ENCODE measurements around the gene PER2. TPM values are rescaled to one million over a fixed set of nuclear protein-coding genes. Genes with fewer than 3 reads are reported as not detected.
A peak's percentile ranks its signal among the peaks of the same experiment; 100 is the strongest.

PER2 gene
- total and polyA plus RNA-seq, 8 donors, result 7.7 to 14.2 (median 8.8) TPM

DNA sequence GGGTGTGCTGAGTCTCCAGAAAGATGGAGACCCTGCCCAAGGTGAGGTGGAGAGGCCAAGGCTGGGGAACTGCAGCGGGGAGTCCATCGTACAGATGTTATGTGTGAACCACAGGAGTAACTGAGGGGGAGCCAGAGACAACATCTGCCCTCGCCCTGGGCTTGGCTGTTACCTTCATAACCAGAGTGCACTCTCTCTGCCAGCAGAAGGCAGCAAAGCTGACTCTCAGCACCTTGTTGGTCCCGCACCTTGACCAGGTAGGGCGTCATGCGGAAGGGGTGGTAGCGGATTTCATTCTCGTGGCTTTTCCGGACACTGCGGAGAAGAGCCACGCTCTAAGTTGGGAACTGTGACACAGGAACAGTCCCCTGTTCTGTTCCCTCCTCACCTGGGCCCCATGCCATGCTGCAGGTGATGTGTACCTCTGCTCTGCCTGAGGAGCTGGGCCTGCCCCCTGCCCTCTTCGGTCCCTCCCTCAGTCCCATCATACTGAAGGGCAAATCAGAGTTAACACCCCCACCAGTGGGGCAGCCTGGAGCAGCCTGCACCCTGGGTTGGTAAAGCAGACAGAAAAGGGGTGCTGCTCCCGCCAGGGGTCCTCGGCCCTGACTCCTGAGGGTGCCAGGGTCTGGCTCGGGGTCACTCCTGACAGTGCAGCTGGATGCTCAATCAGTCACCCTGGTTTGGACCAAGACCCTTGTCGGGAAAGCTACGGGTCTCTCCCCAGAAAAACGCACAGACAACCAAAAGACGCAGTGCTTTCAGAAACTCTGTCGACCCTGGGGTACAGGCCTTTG is 20.3 kb downstream of the PER2 start:
- ATAC-seq, result no peak
- peak in 1 of 4 donors; percentile 43 for DNase-seq
- H3K4me1 ChIP-seq, result peaks cover 10 to 27% of the 10 kb centered on the region in 2 donors
- no peaks in the 10 kb centered on the region for H3K9me3 ChIP-seq
- H3K4me3 ChIP-seq, result no peak overlapping the region
- H3K36me3 ChIP-seq, result peaks cover 0 to 62% of the 10 kb centered on the region in 2 donors
- no peaks in the 10 kb centered on the region for H3K27me3 ChIP-seq
- intact Hi-C loops (cut with DNase I), result loop anchor here in 1 of 2 donors (10.0 kb wide), 1 partner anchor 413 kb away; the partner anchor contains the start of gene RAMP1
- no peak overlapping the region for H3K27ac ChIP-seq
- TF ChIP-seq, protein P1, sequence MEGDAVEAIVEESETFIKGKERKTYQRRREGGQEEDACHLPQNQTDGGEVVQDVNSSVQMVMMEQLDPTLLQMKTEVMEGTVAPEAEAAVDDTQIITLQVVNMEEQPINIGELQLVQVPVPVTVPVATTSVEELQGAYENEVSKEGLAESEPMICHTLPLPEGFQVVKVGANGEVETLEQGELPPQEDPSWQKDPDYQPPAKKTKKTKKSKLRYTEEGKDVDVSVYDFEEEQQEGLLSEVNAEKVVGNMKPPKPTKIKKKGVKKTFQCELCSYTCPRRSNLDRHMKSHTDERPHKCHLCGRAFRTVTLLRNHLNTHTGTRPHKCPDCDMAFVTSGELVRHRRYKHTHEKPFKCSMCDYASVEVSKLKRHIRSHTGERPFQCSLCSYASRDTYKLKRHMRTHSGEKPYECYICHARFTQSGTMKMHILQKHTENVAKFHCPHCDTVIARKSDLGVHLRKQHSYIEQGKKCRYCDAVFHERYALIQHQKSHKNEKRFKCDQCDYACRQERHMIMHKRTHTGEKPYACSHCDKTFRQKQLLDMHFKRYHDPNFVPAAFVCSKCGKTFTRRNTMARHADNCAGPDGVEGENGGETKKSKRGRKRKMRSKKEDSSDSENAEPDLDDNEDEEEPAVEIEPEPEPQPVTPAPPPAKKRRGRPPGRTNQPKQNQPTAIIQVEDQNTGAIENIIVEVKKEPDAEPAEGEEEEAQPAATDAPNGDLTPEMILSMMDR (IDR thresholded peaks at IDR 0.05), result no peak

DNA sequence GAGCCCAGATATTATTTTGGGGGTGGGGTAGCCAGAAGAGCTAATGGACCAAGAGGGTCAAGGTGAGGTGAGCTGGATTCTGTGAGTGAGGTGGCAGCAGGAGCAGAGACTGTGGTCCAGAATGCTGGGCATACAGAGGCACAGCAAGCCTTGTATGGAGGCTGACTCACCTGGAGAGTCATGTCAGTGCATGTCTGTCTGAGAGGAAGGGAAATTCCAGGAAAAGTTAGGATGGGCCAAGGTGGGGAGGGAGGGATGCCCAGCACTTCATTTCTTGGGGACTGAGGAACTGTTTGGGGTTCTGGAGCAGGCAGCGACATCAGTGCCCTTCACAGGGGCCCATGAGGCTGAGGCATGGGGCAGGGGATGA is 21.1 kb downstream of the PER2 start:
- ATAC-seq, result no peak
- peaks cover 0 to 60% of the 10 kb centered on the region in 2 donors for H3K36me3 ChIP-seq
- TF ChIP-seq, protein P1 (IDR thresholded peaks at IDR 0.05), result no peak

DNA sequence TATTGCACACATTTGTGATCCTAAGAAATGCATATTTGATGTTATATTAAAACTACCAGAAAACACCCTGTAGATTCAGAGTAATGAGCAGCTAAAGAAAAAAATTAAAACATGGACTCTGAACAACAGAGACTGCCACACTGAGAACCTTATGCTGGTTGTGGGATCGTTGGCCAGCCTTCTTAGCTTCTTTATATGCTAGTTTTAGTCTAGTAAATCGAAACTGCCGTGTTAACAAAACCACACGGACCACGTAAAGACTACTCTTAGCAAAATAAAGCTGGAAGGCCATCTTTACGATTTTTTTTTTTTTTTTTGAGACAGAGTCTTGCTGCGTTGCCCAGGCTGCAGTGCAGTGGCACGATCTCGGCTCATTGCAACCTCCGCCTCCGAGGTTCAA is 22.8 kb downstream of the PER2 start:
- ATAC-seq (no peak), DNase-seq (peak in 1 of 4 donors; percentile 17)
- no peak overlapping the region for H3K4me3 ChIP-seq
- TF ChIP-seq, protein P1 (IDR thresholded peaks at IDR 0.05), result no peak
- H3K36me3 ChIP-seq, result peaks cover 0 to 62% of the 10 kb centered on the region in 2 donors
- no peaks in the 10 kb centered on the region for H3K27me3 ChIP-seq
- H3K4me1 ChIP-seq, result peaks cover 14 to 29% of the 10 kb centered on the region in 2 donors
- intact Hi-C loops (cut with DNase I), result loop anchor here in 1 of 2 donors (10.0 kb wide), 1 partner anchor 411 kb away; the partner anchor contains the start of gene RAMP1
- H3K9me3 ChIP-seq, result no peaks in the 10 kb centered on the region
- H3K27ac ChIP-seq, result no peak overlapping the region

More for the DNA sequence above, 21.1 kb downstream of the PER2 start:
- Histone ChIP-seq H3K27me3 (no peaks in the 10 kb centered on the region), H3K27ac (no peak overlapping the region), H3K4me3 (no peak overlapping the region), H3K4me1 (peaks cover 14 to 28% of the 10 kb centered on the region in 2 donors), H3K9me3 (no peaks in the 10 kb centered on the region)
- intact Hi-C loops (cut with DNase I), result loop anchor here in 1 of 2 donors (10.0 kb wide), 1 partner anchor 413 kb away; the partner anchor contains the start of gene RAMP1
- DNase-seq, result no peak

DNA sequence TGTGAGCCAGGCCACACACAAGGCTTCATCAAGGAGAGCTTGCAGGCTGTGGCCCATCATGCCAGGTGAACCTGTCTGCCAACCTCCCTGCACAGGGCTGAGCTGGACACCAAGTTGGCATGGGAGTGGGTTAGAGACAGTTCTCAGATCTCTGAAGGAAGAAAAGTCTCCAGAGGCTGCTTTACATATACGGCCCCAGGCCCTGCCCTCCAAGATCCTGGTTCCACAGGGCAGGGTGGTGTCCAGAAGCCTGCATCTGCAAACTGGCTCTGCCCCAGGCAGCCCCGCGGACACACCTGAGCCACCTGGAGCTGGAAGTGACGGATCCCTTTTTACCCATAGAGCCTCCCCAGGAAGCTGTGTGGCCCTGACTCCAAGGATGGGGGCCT is 24.3 kb downstream of the PER2 start:
- Histone ChIP-seq H3K36me3 (peaks cover 0 to 61% of the 10 kb centered on the region in 2 donors), H3K4me1 (peaks cover 14 to 29% of the 10 kb centered on the region in 2 donors), H3K9me3 (no peaks in the 10 kb centered on the region), H3K4me3 (no peak overlapping the region), H3K27me3 (no peaks in the 10 kb centered on the region), H3K27ac (peak overlapping the region; percentile 48 to 67)
- no peak for ATAC-seq
- TF ChIP-seq, protein P1 (IDR thresholded peaks at IDR 0.05), result no peak
- DNase-seq, result peak in 1 of 4 donors; percentile 51
- intact Hi-C loops (cut with DNase I), result loop anchor here in 1 of 2 donors (10.0 kb wide), 1 partner anchor 409 kb away; the partner anchor contains the start of gene RAMP1
